Measurements from ENCODE around the gene GLYR1.

DNA sequence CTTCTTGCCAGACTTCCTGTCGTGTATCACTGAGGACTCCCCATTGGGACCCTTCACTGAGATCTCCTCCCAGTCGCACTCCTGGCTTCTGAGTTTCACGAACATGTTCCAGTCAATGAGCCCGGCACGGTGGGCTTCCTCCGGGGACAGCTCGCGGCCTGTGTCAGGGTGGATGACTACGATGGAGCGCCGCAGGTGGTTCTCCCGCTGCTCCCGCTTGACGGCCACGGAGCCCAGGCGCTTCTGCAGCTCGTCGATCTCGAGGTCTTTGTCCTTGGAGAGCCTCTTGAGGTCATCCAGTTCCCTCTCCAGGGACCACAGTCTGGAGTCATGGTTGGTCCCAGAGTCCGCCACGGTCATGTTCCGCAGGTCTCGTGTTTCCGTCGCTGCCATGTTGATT is 36.4 kb upstream of the GLYR1 start:
- TF ChIP-seq, protein P1, sequence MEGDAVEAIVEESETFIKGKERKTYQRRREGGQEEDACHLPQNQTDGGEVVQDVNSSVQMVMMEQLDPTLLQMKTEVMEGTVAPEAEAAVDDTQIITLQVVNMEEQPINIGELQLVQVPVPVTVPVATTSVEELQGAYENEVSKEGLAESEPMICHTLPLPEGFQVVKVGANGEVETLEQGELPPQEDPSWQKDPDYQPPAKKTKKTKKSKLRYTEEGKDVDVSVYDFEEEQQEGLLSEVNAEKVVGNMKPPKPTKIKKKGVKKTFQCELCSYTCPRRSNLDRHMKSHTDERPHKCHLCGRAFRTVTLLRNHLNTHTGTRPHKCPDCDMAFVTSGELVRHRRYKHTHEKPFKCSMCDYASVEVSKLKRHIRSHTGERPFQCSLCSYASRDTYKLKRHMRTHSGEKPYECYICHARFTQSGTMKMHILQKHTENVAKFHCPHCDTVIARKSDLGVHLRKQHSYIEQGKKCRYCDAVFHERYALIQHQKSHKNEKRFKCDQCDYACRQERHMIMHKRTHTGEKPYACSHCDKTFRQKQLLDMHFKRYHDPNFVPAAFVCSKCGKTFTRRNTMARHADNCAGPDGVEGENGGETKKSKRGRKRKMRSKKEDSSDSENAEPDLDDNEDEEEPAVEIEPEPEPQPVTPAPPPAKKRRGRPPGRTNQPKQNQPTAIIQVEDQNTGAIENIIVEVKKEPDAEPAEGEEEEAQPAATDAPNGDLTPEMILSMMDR (IDR thresholded peaks at IDR 0.05) = no peak
- no peak for TF ChIP-seq EZH2 (IDR thresholded peaks at IDR 0.05; ENCODE audit: borderline replicate concordance, insufficient read depth, low read depth, low read length, poor library complexity, severe bottlenecking)

Data from B cell (primary cell).